Measurements from ENCODE around the gene MCRIP1. TPM values are rescaled to one million over a fixed set of nuclear protein-coding genes. Genes with fewer than 3 reads are reported as not detected.

MCRIP1 gene
- total and polyA plus RNA-seq, 10 of the 15 experiments (the other 5 are each of a cell fraction or from before 2014, with no cell fraction given), result 0.31 to 54.4 (median 30.8) TPM

GRCh38 chr17:81867170-81867990 is 34.3 kb upstream of the MCRIP1 start (continued):
- TF ChIP-seq BHLHE40 (IDR thresholded peaks at IDR 0.05; ENCODE audit: borderline replicate concordance in 1 of 2, low read depth in 2 of 2, low read length in 1 of 2) (peak; percentile 45 to 84; a peak in 3 of 4 replicates), ZBTB33 (IDR thresholded peaks at IDR 0.05) (no peak), PAX8 (IDR thresholded peaks at IDR 0.05) (no peak), CREM (IDR thresholded peaks at IDR 0.05; ENCODE audit: low read depth) (0 out of 2 replicates have a peak, but pooled peaks have one; percentile 3), HCFC1 (IDR thresholded peaks at IDR 0.05; ENCODE audit: low read length) (no peak), CHD4 (IDR thresholded peaks at IDR 0.05) (no peak), ZNF622 (IDR thresholded peaks at IDR 0.05) (no peak), NRF1 (conservative IDR thresholded peaks at IDR 0.05; ENCODE audit: low read depth, low read length) (no peak), POLR2AphosphoS2 (IDR thresholded peaks at IDR 0.05; ENCODE audit: low read depth, low read length) (peak; percentile 82; the same call in 1 of the 2 replicates), ZBED1 (IDR thresholded peaks at IDR 0.05; ENCODE audit: borderline replicate concordance) (0 out of 2 replicates have a peak, but pooled peaks have one; percentile 20), E2F4 (IDR thresholded peaks at IDR 0.05; ENCODE audit: low read depth, low read length) (no peak)
